Thyroid gland (tissue), 4 donors: ENCODE results near the gene TTC34.

Source experiments
- POLR2A ChIP-seq, 2 donors: fragments of 450-650 bp; IDR thresholded peaks; one replicate each; pipeline ENCODE4 v1.6.1; 2017; ENCODE audit warnings: antibody characterized with exemption in 2 of 2, mild to moderate bottlenecking in 2 of 2, moderate library complexity in 1 of 2
- TF ChIP-seq, protein P1 (sequence below), 6 experiments: fragments of 200-600 bp in 3 of 6; fragments of 450-650 bp in 3 of 6; sonication (generic) in 3 of 6; IDR thresholded peaks; one replicate each; pipeline ENCODE4 v1.5.1; 2016 to 2019; ENCODE audit warnings: antibody characterized with exemption in 6 of 6, mild to moderate bottlenecking in 2 of 6, inconsistent platforms in 1 of 6, moderate library complexity in 1 of 6

GRCh38 chr1:2783435-2784397 is 17.8 kb downstream of the TTC34 start:
- TF ChIP-seq, protein P1, sequence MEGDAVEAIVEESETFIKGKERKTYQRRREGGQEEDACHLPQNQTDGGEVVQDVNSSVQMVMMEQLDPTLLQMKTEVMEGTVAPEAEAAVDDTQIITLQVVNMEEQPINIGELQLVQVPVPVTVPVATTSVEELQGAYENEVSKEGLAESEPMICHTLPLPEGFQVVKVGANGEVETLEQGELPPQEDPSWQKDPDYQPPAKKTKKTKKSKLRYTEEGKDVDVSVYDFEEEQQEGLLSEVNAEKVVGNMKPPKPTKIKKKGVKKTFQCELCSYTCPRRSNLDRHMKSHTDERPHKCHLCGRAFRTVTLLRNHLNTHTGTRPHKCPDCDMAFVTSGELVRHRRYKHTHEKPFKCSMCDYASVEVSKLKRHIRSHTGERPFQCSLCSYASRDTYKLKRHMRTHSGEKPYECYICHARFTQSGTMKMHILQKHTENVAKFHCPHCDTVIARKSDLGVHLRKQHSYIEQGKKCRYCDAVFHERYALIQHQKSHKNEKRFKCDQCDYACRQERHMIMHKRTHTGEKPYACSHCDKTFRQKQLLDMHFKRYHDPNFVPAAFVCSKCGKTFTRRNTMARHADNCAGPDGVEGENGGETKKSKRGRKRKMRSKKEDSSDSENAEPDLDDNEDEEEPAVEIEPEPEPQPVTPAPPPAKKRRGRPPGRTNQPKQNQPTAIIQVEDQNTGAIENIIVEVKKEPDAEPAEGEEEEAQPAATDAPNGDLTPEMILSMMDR (IDR thresholded peaks at IDR 0.05), result no peak
- TF ChIP-seq POLR2A (IDR thresholded peaks at IDR 0.05), result no peak
